NOMO-1 treated with dmso at 0.1 percent for 144 hours (cell line): Measurements from ENCODE around the gene LGALS8.

Source experiments
- DNase-seq: peaks from one replicate; lab custom pipeline; 2025; ENCODE audit not compliant: unreplicated experiment; lab: John Stamatoyannopoulos, UW

The LGALS8 gene

DNA sequence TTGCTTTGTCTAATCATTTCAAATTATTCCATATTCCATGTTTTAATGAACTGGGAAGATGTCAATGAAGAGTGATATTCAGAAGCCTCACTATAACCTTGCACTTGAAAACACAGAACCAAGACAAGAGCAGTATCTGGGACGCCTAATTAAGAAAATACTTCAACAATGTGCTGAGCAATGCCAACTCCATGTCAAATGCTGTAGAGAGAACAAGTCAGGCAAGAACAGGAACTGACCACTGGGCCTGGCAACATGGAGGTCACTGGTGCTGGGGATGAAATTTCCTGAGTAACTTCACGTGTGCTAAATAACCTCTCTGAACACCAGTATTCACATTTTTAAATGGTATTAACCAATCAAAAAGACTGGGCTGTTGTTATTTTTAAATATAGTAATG, 57.7 kb downstream of the LGALS8 start:
- no peak for DNase-seq

DNA sequence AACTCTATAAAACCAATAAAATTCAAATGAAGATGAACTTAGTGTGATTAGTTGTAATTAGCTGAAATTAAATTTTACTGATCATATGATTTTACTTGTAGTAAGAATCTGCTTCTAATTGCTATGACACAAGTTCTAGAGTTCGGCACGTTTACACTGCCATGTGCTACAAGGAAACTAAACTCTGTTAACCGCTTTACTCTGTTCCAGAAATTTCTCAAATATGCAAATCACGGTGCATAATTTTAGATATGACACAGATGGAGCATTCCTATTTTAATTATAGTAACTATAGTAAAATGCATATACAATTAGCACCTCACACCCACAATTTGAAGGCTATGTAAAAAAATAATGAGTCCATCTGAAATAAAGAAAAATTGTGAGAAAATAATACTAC, 65.7 kb downstream of the LGALS8 start:
- DNase-seq: no peak

DNA sequence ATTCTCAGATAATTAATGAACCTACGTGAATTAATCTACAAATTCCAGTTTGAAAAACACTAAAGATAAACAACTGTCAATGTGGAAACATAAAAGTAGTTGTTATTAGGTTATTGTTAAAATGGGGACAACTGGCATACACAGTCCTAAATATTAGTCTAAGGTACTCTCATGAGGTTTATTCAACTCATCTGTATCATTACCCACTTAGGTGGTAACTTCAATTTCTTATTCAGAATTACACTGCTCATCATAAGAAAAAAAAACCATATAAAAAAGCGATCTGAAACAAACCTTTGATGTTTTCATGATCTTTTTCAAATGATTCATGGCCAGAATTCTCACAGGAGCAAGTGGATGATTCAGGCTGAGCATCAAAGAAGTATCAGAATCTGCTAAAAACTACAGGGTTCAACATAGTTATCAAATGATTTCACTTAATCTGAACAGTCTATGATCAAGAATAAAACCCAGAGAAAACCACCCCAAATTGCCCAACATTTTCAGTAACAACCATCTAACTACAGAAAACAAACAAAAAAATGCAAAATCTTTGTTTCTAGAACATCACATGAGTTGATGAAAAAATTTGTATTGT, 66.9 kb downstream of the LGALS8 start:
- no peak for DNase-seq

DNA sequence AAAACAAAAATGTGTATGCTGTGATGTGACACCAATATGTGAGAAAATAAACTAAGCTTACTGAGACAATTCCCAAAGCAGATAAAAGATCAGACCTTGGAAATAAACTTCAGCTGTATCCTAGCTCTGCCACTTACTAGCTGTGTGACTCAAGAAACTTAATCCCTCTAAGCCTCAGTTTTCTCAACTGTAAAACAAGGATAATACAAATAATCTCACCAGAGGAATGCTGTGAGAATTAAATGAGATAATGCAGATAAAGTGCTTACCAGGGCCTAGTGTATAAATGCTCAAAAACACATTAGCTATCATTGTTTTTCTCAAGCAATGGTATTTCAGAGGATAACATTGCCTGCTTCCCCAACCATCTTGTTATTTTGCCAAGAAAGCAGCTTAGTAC, 78.4 kb downstream of the LGALS8 start:
- DNase-seq: no peak
